GM19397 (cell line): ENCODE data around the gene FAM187B.
A peak's percentile ranks its signal among the peaks of the same experiment; 100 is the strongest.

Experiments
- ATAC-seq: cut with Tn5 transposase; IDR thresholded peaks from one replicate; pipeline ENCODE4 v1.9.1; 2021; ENCODE audit warnings: mild to moderate bottlenecking, moderate library complexity; ENCODE audit not compliant: unreplicated experiment

The FAM187B gene

GRCh38 chr19:35228177-35228930, at the start of gene FAM187B:
TSS of gene FAM187B (minus strand) at chr19:35228739. CDS start at chr19:35228680, 59 bp downstream.
- no peak for ATAC-seq

- ATAC-seq: no peak
Observed at GRCh38 chr19:35276706-35277281, 48.3 kb upstream of the FAM187B start.

DNA sequence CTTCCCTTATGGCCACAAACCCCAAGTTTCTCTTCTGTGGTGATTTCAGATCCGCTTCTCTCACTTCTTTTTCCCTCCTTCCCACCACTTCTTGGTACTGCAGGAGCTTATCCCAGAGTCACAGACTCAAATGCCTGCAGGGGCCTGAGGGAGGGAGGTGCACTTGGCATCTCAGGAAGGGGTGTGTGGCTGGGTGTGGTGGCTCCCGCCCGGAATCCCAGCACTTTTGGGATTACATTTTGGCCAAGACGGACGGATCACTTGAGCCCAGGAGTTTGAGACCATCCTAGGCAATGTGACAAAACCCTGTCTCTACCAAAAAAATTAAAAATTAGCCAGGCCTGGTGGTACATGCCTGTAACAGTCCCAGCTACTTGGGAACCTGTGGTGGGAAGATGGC, 45.8 kb upstream of the FAM187B start:
- no peak for ATAC-seq

- no peak for ATAC-seq
Observed at GRCh38 chr19:35273686-35274259, 45.2 kb upstream of the FAM187B start.

GRCh38 chr19:35272954-35273649, 44.6 kb upstream of the FAM187B start:
- no peak for ATAC-seq

DNA sequence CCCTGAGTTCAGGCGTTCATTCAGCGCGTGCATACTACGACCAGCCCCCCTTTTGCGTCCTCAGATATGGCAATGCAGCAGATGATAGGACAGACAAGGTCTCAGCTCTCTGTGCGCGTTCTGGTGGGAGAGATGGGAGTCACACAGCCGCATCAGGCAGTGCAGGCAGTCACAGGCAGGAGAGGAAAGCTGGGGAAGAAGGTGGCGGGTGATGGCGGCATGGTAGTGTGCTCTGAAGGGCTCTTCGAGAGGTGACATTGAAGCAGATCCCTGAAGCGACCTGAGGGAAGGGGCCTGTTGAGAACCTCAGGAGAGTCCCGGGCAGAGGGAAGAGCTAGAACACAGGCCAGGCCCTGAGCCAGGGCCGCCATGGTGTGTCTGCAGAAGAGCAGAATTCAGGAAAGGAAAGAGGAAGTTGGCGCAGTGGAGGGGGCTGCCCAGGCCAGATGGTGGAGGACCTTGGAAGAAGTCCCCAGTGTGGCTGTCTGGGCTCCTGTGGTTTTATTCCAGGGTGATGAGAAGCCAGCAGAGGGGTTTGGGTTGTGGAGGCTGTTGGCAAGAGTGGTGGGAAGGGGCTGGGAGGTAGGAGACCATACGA, 43.7 kb upstream of the FAM187B start:
- no peak for ATAC-seq

DNA sequence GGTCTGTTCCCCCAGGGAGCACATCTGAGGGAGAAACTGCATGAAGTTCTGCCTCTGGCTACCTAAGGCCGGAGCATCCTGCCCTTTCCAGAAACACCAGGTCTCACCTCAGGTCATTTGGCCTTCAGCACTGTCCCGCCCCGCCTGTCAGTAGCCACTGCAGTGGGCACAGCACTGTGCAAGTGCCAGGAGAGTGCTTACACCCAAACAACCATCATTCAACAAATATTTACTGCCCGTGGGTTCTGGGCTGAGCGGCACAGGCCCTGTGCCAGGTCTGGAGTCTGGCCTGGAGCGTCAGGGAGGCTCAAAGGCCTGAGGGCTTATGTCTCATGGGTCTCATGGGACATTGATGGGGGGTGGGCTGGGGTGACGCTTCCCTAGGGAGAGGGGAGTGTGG, 43.0 kb upstream of the FAM187B start:
- ATAC-seq: no peak

DNA sequence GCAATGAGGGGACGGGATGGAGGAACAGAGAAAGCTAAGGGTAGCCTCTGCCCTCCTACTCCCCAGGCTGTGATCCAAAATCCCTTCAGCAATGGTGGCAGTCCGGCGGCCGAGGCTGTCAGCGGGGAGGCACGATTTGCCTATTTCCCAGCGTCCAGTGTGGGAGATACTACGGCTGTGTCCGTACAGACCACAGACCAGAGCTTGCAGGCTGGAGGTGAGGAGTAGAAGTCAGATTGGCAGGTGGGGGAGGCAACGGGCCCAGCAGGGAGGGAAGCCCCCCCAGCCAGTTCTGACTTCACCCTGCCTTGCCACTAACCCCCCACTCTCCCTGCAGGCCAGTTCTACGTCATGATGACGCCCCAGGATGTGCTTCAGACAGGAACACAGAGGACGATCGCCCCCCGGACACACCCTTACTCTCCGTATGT, 41.9 kb upstream of the FAM187B start:
- ATAC-seq: no peak

DNA sequence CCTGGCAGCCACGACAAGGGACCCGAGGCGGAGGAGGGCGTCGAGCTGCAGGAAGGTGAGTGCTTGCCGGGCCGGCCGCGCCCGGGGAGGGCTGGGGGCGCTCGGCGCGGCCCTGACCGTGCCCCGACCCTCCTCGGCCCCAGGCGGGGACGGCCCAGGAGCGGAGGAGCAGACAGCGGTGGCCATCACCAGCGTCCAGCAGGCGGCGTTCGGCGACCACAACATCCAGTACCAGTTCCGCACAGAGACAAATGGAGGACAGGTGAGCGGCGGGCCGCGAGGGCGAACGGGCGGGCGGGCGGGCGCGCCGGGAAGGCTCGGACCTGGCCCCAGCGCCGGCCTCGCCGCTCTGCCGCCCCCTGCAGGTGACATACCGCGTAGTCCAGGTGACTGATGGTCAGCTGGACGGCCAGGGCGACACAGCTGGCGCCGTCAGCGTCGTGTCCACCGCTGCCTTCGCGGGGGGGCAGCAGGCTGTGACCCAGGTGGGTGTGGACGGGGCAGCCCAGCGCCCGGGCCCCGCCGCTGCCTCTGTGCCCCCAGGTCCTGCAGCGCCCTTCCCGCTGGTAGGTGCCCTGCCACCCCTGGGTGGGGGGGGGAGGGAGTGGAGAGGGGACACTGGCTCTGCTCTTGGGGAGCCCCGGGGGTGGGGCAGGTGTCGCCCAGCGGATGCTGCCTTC, 41.0 kb upstream of the FAM187B start:
- peak; percentile 46 for ATAC-seq

- peak; percentile 26 for ATAC-seq
Observed at GRCh38 chr19:35268536-35269437, 40.2 kb upstream of the FAM187B start, which contains the start of gene USF2. TSS of gene USF2 (plus strand) at chr19:35268962. CDS start at chr19:35269102, 140 bp downstream.

- peak; percentile 53 for ATAC-seq
Observed at GRCh38 chr19:35267818-35268535, 39.4 kb upstream of the FAM187B start.

GRCh38 chr19:35267353-35267817, 38.8 kb upstream of the FAM187B start:
- no peak for ATAC-seq

DNA sequence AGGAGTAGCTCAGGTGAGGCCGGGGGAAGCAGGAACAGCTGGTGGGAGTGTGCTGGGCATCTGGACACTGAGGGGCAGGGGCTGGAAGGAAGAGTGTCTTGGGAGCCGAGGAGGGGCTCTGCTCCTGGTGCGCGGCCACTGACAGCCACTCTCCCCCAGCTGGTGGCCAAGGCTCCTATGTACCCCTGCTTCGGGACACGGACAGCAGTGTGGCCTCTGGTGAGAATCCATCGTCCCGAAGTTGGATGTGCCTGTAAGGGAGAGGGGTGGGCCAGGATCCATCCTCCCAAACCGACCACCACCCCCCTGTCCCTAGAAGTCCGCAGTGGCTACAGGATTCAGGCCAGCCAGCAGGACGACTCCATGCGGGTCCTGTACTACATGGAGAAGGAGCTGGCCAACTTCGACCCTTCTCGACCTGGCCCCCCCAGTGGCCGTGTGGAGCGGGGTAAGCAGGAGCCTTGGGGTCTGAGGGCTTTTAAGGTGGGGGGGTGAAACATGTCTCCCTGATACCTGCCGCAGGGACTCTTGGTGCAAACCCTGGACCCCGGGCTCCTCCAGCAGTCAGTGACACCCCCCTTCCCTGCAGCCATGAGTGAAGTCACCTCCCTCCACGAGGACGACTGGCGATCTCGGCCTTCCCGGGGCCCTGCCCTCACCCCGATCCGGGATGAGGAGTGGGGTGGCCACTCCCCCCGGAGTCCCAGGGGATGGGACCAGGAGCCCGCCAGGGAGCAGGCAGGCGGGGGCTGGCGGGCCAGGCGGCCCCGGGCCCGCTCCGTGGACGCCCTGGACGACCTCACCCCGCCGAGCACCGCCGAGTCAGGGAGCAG, 38.2 kb upstream of the FAM187B start:
- ATAC-seq: no peak

DNA sequence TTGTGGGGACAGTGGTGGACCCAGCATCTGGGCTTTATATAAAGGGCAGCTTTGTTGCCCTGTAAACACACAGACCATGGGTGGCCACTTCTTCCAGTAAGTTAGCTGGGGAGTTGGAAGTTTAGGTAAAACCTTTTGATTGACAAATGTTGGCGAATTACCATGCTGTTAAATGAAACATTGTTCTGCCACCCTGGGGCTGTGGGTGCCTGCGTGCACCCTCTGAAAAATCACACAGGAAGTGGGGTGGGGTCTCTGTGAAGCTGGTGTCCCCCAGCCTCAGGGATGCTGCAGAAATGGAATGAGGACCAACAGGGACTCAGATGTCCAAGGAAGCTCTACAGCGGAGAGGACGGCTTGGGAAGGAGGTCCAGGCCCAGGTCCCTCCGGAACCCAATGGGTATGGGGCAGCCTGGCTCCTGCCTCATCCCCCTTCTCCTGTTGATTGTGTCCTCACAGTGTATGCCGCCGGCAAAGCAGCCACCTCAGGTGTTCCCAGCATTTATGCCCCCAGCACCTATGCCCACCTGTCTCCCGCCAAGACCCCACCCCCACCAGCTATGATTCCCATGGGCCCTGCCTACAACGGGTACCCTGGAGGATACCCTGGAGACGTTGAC, 37.5 kb upstream of the FAM187B start:
- no peak for ATAC-seq

DNA sequence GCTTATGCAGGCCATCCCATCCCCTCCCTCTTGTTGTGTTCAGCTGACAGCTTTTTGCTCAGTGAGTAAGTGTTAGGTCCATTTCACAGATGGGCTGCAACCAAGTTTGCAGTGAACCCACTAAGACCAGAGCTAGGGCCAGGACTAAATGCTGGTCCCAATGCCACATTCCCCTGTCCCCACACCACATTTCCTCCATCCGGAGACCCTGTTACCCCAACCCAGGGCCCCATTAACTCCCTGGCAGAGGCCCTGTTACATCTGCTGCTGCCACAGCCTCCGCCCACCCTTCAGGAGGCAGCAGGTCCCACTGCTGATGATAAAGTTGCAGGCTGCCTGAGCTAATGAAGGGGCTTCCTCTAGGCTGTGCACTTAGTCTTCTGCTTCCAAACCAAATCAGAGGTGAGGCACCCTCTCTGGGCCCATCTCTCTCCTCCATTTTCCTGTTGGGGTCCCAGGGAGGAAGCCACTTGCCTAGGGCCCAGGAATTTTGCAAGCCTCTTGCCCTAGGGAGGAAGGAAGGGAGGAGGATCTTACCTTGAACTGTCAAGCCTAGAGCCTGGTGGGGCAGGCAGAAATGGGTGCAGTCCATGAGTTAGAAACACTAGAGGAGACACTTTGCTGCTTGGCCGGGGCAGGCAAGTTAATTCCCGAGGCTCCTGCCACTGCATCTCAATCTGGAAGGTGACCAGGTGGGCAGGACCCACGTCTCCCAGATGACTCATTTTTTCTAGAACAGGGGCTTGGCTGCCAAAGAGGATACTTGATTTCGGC, 36.8 kb upstream of the FAM187B start:
- ATAC-seq: no peak

DNA sequence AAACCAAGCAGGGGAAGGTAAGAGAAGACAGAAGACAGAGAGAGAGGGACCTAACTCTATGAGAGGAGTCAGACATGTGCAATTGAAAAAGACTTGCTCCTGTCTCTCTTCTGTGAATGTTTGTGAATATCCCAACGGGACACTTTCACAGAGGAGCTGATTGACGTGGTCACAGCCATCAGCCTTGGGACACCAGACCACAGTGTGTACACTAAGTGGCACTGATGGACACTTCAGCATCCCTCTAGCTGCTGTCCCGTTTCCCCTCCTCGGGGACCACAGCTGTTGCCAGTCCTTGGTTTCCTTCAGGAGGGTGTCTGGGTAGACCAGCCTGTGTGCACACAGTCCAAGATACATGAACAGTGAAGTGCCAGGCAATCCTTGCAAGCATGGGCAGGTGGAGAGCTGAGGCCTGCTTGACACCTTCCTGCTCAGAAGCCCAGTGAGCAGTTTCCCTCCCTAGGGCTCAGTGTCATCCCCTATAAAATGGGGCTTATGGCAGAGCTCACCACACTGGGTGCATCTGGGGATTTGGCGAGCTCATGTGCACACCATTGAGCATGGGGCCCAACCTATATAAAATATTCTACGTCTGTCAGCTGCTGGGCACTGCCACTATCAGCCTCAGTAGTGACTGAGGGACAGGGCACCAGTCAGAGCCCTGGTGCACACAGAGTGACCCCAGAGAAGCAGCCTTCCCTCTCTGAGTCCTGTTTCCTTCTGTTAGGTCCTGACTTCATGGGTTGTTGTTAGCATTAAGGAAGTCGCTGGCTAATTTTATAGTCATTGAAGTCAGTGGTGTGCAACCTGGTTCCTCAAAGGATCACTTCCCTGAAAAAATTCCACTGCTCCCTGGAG, 36.0 kb upstream of the FAM187B start:
- no peak for ATAC-seq
